CD14-positive monocyte (primary cell): ENCODE results near the gene C22orf15. TPM values are rescaled to one million over a fixed set of nuclear protein-coding genes. Genes with fewer than 3 reads are reported as not detected.

Experiments
- DNase-seq, 3 donors: peaks; one replicate each; pipeline ENCODE4 v3.0.0-alpha.2; 2011 to 2022
- H2AFZ ChIP-seq: 2 replicates; pipeline ENCODE4 v1.6.0; 2012; ENCODE audit warnings: mild to moderate bottlenecking, low read depth, low read length, inconsistent platforms; ENCODE audit not compliant: insufficient read depth, poor library complexity, severe bottlenecking
- H3K27ac ChIP-seq, 2 donors: 1 replicate in 1 of 2; 2 replicates in 1 of 2; pipeline ENCODE4 v1.5.1; 2012 to 2013; ENCODE audit warnings: low read length in 2 of 2, control low read depth in 1 of 2, inconsistent platforms in 1 of 2, low read depth in 1 of 2, mild to moderate bottlenecking in 1 of 2
- H3K27me3 ChIP-seq, 2 donors: one replicate each; pipeline versions ENCODE4 v1.6.0 to v1.6.1; 2011 to 2013; ENCODE audit warnings: low read length in 2 of 2; ENCODE audit not compliant: control insufficient read depth in 2 of 2, insufficient read depth in 2 of 2
- H3K36me3 ChIP-seq, 2 donors: replicated peaks in 1 of 2; 1 replicate in 1 of 2; 2 replicates in 1 of 2; pipeline versions ENCODE4 v1.5.1 to v1.6.1; 2012 to 2013; ENCODE audit warnings: low read length in 2 of 2, control low read depth in 1 of 2, inconsistent platforms in 1 of 2, mild to moderate bottlenecking in 1 of 2; ENCODE audit not compliant: insufficient read depth in 2 of 2, control insufficient read depth in 1 of 2
- H3K4me1 ChIP-seq, 2 donors: 1 replicate in 1 of 2; 2 replicates in 1 of 2; pipeline versions ENCODE4 v1.5.1 to v1.6.1; 2012 to 2013; ENCODE audit warnings: low read length in 2 of 2, control low read depth in 1 of 2, inconsistent platforms in 1 of 2, mild to moderate bottlenecking in 1 of 2, moderate library complexity in 1 of 2; ENCODE audit not compliant: insufficient read depth in 2 of 2, control insufficient read depth in 1 of 2
- H3K4me2 ChIP-seq: replicated peaks from 2 replicates; pipeline ENCODE3; 2012; ENCODE audit warnings: low read length, moderate library complexity, mild to moderate bottlenecking; ENCODE audit not compliant: poor library complexity, severe bottlenecking; ENCODE audit errors: extremely low read depth
- H3K4me3 ChIP-seq, 3 experiments: fragments of 200-600 bp in 1 of 3; sonication (generic) in 1 of 3; replicated peaks in 1 of 3; 1 replicate in 2 of 3; 2 replicates in 1 of 3; pipeline ENCODE4 v1.5.1; 2011 to 2013; ENCODE audit warnings: low read length in 3 of 3, mild to moderate bottlenecking in 3 of 3, control low read depth in 2 of 3, low read depth in 2 of 3, inconsistent platforms in 1 of 3, moderate library complexity in 1 of 3
- H3K79me2 ChIP-seq: 2 replicates; pipeline ENCODE4 v1.6.0; 2012; ENCODE audit warnings: mild to moderate bottlenecking, control low read depth, inconsistent platforms, low read length, moderate library complexity; ENCODE audit not compliant: insufficient read depth
- H3K9ac ChIP-seq: 2 replicates; pipeline ENCODE4 v1.6.0; 2017; ENCODE audit warnings: low read length, mild to moderate bottlenecking; ENCODE audit not compliant: insufficient read depth, poor library complexity, severe bottlenecking
- H3K9me3 ChIP-seq, 2 donors: replicated peaks in 1 of 2; 1 replicate in 1 of 2; 2 replicates in 1 of 2; pipeline versions ENCODE4 v1.5.1 to v1.6.1; 2012 to 2013; ENCODE audit warnings: low read length in 2 of 2, control low read depth in 1 of 2; ENCODE audit not compliant: control insufficient read depth in 1 of 2, insufficient read depth in 1 of 2
- H4K20me1 ChIP-seq: 2 replicates; pipeline ENCODE4 v1.6.0; 2012; ENCODE audit warnings: mild to moderate bottlenecking, low read length, control low read depth, moderate library complexity; ENCODE audit not compliant: insufficient read depth
- H3K27ac Mint-ChIP-seq, 7 donors: one replicate each; pipeline ENCODE4 v1.8.0; 2020; ENCODE audit warnings: mild to moderate bottlenecking in 7 of 7, mixed read lengths in 7 of 7, moderate library complexity in 6 of 7, inconsistent platforms in 2 of 7
- H3K27me3 Mint-ChIP-seq, 3 donors: one replicate each; pipeline ENCODE4 v1.8.0; 2021 to 2022; ENCODE audit warnings: low read depth in 3 of 3, mild to moderate bottlenecking in 3 of 3, mixed read lengths in 3 of 3, moderate library complexity in 3 of 3, inconsistent platforms in 1 of 3
- H3K36me3 Mint-ChIP-seq, 2 donors: one replicate each; pipeline ENCODE4 v1.8.0; 2020; ENCODE audit warnings: mixed read lengths in 2 of 2, inconsistent platforms in 1 of 2, mild to moderate bottlenecking in 1 of 2
- H3K4me1 Mint-ChIP-seq: one replicate; pipeline ENCODE4 v1.8.0; 2020; ENCODE audit warnings: mild to moderate bottlenecking, mixed read lengths
- H3K4me3 Mint-ChIP-seq, 2 donors: one replicate each; pipeline ENCODE4 v1.8.0; 2020; ENCODE audit warnings: mild to moderate bottlenecking in 2 of 2, mixed read lengths in 2 of 2, moderate library complexity in 1 of 2
- H3K9me3 Mint-ChIP-seq, 7 donors: one replicate each; pipeline ENCODE4 v1.8.0; 2020 to 2022; ENCODE audit warnings: mixed read lengths in 7 of 7, mild to moderate bottlenecking in 6 of 7, moderate library complexity in 6 of 7, inconsistent platforms in 2 of 7
- CTCF ChIP-seq: fragments of 200-600 bp; IDR thresholded peaks from one replicate; pipeline ENCODE4 v1.8.0; 2022; ENCODE audit warnings: antibody characterized with exemption, mild to moderate bottlenecking
- WGBS: methylation state at CpG from one replicate; pipeline ENCODE4 v1.1.5; 2013; ENCODE audit warnings: missing lambda C conversion rate; ENCODE audit not compliant: insufficient coverage; 5-methylcytosine and 5-hydroxymethylcytosine counted together
- intact Hi-C, 2 donors: fragments of 100-400 bp; cut with micrococcal nuclease; formaldehyde crosslinking; loops; one replicate each; pipeline versions ENCODE4 v1.15.0 to v1.15.1; 2023
- polyA plus RNA-seq, 3 donors: library from polyadenylated mRNA; depleted of rRNA in 1 of 3; unstranded in 2 of 3; stranded (reverse) in 1 of 3; fragments of 300-500 nt in 2 of 3; fragments of >200 nt in 1 of 3; fragmentation: Illumina TruSeq in 2 of 3; gene quantifications; 1 replicate in 2 of 3; 2 replicates in 1 of 3; pipeline ENCODE4 v1.2.3, GENCODE V29; 2012 to 2021

The C22orf15 gene
- polyA plus RNA-seq, 3 donors: 0.29 TPM; not detected in 2

DNA sequence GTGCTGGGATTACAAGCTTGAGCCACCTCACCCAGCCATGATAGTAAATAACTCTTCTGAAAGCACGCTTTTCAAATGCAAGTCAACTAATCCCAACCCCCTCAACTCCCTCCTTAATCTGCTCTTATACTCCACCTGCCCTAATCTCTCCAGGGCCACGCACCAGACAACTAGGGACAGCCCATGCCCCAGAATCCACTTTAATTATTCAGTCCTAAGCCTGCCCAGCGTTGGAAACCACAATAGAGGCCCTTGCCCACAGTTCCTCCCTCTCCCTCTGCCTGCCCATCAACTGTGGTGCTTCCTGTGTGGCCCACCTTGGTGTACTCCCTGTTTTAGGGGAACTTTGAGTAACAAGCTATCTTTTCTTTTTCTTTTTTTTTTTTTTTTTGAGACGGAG, 5.9 kb upstream of the C22orf15 start:
- Histone ChIP-seq H3K9me3 (no peaks in the 10 kb centered on the region), H3K79me2 (no peaks in the 10 kb centered on the region), H3K4me3 (no peak overlapping the region), H3K4me1 (peaks cover 3 to 4% of the 10 kb centered on the region in 2 donors), H3K27ac (no peak overlapping the region), H3K4me2 (no peak overlapping the region), H4K20me1 (no peaks in the 10 kb centered on the region), H3K36me3 (no peaks in the 10 kb centered on the region), H3K9ac (no peak overlapping the region), H3K27me3 (no peaks in the 10 kb centered on the region), H2AFZ (no peak overlapping the region)
- DNase-seq: no peak
- Mint-ChIP-seq H3K27me3 (peaks cover 0 to 3% (median 2%) of the 10 kb centered on the region in 3 donors), H3K4me3 (no peak overlapping the region), H3K9me3 (peaks cover 0 to 2% (median 0%) of the 10 kb centered on the region in 7 donors), H3K36me3 (no peaks in the 10 kb centered on the region), H3K4me1 (peaks cover 11% of the 10 kb centered on the region), H3K27ac (no peak overlapping the region)
- no peak for TF ChIP-seq CTCF
- intact Hi-C loops: no loop called here
- 13% methylated on average over 3 of the region's 4 CpGs for WGBS

DNA sequence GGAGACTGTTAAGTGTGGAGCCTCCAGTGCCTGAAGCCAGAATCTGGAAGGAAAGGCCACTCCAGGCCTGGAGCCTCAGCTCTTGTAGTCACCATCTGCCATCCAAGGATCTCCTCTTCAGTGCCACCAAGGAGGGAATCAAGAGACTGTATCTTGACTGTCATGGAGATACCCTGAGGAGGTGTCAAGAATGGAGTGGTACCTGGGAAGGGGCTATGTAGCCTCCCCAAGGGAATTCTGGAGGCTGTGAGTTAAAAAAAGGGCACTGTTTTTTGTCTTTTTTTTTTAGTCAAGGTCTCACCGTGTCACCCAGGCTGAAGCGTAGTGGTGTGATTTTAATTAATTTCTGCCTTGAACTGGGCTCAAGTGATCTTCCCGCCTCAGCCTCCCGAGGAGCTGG, 3.2 kb upstream of the C22orf15 start:
- Mint-ChIP-seq H3K4me1 (peaks cover 29% of the 10 kb centered on the region), H3K4me3 (no peak overlapping the region), H3K9me3 (no peaks in the 10 kb centered on the region), H3K27me3 (peaks cover 2 to 3% (median 2%) of the 10 kb centered on the region in 3 donors), H3K36me3 (peaks cover 0 to 3% of the 10 kb centered on the region in 2 donors), H3K27ac (no peak overlapping the region)
- H3K4me1 ChIP-seq: peaks cover 18 to 21% of the 10 kb centered on the region in 2 donors
- no peaks in the 10 kb centered on the region for H4K20me1 ChIP-seq
- no peaks in the 10 kb centered on the region for H3K9me3 ChIP-seq
- H2AFZ ChIP-seq: no peak overlapping the region
- intact Hi-C loops: no loop called here
- no peak overlapping the region for H3K9ac ChIP-seq
- peaks cover 0 to 3% of the 10 kb centered on the region in 2 donors for H3K36me3 ChIP-seq
- DNase-seq: no peak
- no peaks in the 10 kb centered on the region for H3K27me3 ChIP-seq
- 100% methylated on average over 3 of the region's 4 CpGs for WGBS
- no peak for TF ChIP-seq CTCF
- H3K4me3 ChIP-seq: no peak overlapping the region
- no peak overlapping the region for H3K27ac ChIP-seq
- no peak overlapping the region for H3K4me2 ChIP-seq
- H3K79me2 ChIP-seq: no peaks in the 10 kb centered on the region
